IPS-18c (cell line): ENCODE measurements around the gene SPAG16.

Experiments
- H3K4me3 ChIP-seq: 2 replicates; pipeline ENCODE4 v1.7.0; 2013; ENCODE audit warnings: low read depth, mild to moderate bottlenecking, low read length, moderate library complexity; ENCODE audit not compliant: insufficient read depth
- H3K9me3 ChIP-seq: one replicate; pipeline ENCODE4 v1.6.1; 2013; ENCODE audit warnings: mild to moderate bottlenecking, low read length, moderate library complexity; ENCODE audit not compliant: control insufficient read depth, insufficient read depth

Gene SPAG16

DNA sequence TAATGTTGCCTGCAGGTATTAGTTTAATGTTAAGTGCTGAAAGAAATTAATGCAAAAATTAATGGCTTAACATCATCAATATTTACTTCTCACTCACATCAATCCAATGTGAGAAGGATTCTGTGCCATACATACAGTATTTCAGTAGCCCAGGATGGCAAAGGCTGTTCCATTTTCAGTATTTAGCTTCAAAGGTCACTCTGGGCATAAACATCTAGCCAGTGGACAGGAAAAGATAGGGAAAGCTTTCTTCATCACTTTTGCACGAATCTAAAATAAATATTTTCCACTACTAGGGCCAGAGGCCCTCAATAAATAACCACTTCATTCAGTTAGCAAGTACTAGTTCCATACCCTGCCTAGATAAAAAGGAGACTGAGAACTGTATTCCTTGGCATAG, 890.3 kb downstream of the SPAG16 start:
- H3K9me3 ChIP-seq: no peaks in the 10 kb centered on the region
- no peak overlapping the region for H3K4me3 ChIP-seq

- no peaks in the 10 kb centered on the region for H3K9me3 ChIP-seq
- H3K4me3 ChIP-seq: no peak overlapping the region
Measured at GRCh38 chr2:214180071-214180470, 895.8 kb downstream of the SPAG16 start.

GRCh38 chr2:214180686-214181085, 896.4 kb downstream of the SPAG16 start:
- no peak overlapping the region for H3K4me3 ChIP-seq
- H3K9me3 ChIP-seq: no peaks in the 10 kb centered on the region

- Histone ChIP-seq H3K9me3 (no peaks in the 10 kb centered on the region), H3K4me3 (no peak overlapping the region)
Measured at GRCh38 chr2:214184461-214184860, 900.2 kb downstream of the SPAG16 start.

DNA sequence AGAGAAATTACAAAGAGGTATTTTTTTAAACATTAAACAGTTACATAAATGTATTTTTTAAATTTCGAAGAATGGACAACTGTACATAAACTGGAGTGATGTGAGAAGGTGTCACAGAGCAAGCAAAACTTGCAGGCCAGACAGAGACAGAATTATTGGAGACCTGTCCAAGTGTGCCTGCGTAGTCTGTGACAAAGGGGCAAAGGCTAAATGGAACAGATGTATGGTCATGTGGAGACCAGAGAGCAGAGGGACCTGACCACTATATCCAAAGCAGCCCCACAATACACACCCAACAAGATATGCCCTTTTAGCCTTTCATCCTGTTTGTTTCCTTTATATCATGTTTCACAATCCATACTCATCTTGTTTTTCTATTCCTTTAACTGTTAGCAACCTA, 901.3 kb downstream of the SPAG16 start:
- no peak overlapping the region for H3K4me3 ChIP-seq
- H3K9me3 ChIP-seq: no peaks in the 10 kb centered on the region

DNA sequence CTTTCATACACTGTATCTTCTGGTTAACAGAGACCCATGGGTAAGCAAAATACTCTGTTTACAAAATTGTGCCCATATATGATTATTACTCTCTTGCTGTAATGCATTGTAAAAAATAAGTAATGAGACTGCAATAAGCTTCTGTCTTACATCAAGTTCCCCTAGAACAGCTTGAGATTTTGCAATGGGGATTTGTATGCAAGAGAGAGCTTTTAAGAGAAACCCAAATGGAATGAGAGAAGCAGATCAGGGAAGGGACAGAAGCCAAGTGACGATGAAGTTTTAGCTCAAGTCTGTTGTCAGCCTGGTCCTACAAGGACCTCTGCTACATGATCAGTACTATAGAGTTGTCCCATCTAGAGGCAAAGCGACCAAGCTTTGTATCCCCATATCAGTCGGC, 908.4 kb downstream of the SPAG16 start:
- no peaks in the 10 kb centered on the region for H3K9me3 ChIP-seq
- H3K4me3 ChIP-seq: no peak overlapping the region

- H3K9me3 ChIP-seq: no peaks in the 10 kb centered on the region
- no peak overlapping the region for H3K4me3 ChIP-seq
Measured at GRCh38 chr2:214193943-214194342, 909.7 kb downstream of the SPAG16 start.

- no peaks in the 10 kb centered on the region for H3K9me3 ChIP-seq
- no peak overlapping the region for H3K4me3 ChIP-seq
Measured at GRCh38 chr2:214196260-214196659, 912.0 kb downstream of the SPAG16 start.

DNA sequence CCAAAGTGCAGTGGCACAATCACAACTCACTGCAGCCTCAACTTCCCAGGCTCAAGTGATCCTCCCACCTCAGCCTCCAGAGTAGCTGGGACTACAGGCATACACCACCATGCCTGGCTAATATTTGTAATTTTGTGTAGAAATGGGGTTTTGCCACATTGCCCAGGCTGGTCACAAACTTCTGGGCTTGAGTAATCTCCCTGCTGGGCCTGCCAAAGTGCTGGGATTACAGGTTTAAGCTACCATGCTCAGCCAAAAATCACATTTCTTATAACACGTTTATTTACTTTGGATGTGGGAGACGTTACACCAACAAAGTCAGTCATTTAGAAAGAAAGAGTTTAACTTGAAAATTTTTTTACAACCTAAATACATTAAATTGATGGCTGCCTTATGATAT, 917.6 kb downstream of the SPAG16 start:
- no peak overlapping the region for H3K4me3 ChIP-seq
- peaks cover 2% of the 10 kb centered on the region for H3K9me3 ChIP-seq

DNA sequence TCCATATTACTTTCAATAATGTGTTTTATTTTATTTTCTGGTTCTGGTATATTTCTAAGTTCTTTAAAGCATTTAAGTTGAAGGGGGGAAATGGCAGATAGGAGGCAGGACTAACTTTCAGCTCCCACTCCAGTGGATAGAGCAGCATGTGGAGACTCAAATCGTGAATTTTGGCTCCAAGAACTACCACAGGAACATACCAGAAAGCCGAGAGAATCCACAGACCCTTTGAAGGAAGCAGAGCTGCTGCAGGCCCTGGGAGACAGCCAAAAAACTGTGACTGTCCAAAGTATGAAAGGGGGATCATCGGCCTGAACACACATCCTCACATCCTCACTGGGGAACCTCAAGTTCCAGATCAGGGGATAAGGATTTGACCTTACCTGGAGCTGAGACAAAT, 919.0 kb downstream of the SPAG16 start:
- no peak overlapping the region for H3K4me3 ChIP-seq
- peaks cover 2% of the 10 kb centered on the region for H3K9me3 ChIP-seq

DNA sequence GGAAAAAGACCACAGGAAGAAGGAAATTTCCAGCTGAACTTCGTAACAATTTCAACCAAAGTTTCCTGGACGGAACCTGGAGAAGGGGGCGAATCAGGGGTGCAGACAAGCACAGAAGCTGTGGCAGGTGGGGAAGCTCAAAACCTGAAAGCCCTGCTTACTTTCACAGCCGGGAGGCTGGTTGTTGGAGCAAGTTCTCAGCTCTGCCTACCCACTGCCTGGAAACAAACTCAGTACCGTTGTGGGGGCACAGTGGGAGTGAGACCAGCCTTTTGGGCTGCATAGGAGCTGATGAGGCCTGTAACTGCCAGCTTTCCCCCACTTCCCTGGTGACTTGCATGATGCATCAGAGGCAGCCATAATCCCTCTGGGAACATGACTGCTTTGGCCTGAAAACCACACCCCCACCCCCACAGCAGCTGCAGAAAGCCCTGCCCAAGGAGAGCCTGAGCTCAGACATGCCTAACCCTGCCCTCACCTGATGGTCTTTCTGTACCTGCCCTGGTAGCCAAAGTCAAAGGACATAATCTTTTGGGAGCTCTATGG, 919.6 kb downstream of the SPAG16 start:
- no peak overlapping the region for H3K4me3 ChIP-seq

GRCh38 chr2:214215107-214215506, 930.8 kb downstream of the SPAG16 start:
- H3K9me3 ChIP-seq: no peaks in the 10 kb centered on the region
- no peak overlapping the region for H3K4me3 ChIP-seq

More for the DNA sequence above, 919.6 kb downstream of the SPAG16 start:
- H3K9me3 ChIP-seq: peaks cover 2% of the 10 kb centered on the region

DNA sequence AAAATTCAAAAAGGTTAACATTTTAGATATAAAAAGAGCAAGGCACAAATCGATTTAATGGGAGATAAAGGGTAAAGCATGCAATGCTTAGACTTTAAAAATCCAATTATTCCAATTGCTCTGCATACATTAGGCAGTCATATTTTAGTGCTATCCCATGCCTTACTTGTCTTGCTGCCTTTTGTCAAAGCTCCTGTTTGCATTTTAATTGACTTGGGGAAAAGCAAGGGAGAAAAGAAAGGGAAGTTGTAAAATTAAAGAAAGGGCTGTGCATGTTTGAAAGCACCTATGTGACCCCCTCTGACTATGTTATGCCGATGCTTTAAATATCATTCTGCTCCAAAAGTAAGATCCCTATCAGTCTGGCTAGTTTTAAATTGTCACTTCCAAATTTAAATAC, 932.9 kb downstream of the SPAG16 start:
- Histone ChIP-seq H3K4me3 (no peak overlapping the region), H3K9me3 (no peaks in the 10 kb centered on the region)

- no peak overlapping the region for H3K4me3 ChIP-seq
Measured at GRCh38 chr2:214217599-214217998, 933.3 kb downstream of the SPAG16 start.

DNA sequence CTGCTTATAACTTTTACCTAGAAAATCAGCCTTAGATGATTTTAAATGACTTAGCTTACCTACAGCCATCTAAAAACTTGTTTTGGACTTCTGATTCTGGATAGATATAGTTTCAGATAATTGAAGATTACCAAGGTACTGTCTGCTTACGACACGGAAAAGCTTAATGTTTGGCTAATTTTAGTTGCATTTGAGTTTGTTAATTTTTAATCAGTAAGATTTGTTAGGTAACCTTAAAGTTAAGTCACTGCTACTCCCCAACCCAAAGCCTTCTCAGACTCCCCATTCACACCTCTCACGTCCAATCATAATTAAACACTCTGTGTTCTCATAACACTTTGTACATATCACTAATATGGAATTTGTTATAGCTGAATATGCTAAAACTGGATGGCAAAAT, 936.0 kb downstream of the SPAG16 start:
- Histone ChIP-seq H3K9me3 (no peaks in the 10 kb centered on the region), H3K4me3 (no peak overlapping the region)

More at GRCh38 chr2:214217599-214217998, 933.3 kb downstream of the SPAG16 start:
- H3K9me3 ChIP-seq: no peaks in the 10 kb centered on the region

DNA sequence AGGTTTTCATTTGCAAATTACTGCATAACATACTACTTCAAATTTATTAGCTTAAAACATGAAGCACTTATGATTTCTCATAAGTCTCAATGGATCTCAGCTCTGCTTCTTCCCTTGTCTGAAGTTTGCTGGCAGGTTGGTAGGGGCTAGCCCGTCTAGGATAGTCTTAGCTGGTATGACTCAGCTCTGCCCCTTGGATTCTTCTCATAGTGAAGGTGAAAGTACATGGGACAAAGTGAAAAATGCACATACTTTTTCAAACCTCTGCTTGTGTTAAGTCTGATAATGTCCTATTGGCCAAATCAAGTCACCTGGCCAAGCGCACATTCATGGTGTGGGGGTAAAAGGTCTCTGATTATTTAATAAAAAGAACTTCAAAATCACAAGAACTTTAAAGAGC, 941.8 kb downstream of the SPAG16 start:
- H3K9me3 ChIP-seq: no peaks in the 10 kb centered on the region
- no peak overlapping the region for H3K4me3 ChIP-seq

DNA sequence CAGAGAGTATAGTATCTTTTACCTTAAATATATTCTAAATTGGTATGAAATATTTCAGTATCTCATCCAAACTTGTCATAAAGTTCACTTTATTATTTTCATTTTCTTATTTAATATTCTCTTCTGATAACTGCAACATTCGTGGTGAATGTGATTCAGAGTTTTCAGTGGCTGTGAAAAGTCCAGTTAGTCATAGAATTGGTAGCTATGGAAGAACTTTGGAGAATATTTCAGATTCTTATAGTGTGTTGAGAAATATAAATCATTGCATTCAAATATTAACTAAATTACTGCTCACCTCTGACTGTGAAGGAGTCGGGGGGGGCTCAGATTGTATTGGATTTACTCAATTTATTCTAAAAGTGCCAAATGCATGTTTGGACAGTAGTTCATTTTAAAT, 948.0 kb downstream of the SPAG16 start:
- Histone ChIP-seq H3K9me3 (no peaks in the 10 kb centered on the region), H3K4me3 (no peak overlapping the region)

GRCh38 chr2:214233164-214233563, 948.9 kb downstream of the SPAG16 start:
- no peak overlapping the region for H3K4me3 ChIP-seq
- H3K9me3 ChIP-seq: no peaks in the 10 kb centered on the region

DNA sequence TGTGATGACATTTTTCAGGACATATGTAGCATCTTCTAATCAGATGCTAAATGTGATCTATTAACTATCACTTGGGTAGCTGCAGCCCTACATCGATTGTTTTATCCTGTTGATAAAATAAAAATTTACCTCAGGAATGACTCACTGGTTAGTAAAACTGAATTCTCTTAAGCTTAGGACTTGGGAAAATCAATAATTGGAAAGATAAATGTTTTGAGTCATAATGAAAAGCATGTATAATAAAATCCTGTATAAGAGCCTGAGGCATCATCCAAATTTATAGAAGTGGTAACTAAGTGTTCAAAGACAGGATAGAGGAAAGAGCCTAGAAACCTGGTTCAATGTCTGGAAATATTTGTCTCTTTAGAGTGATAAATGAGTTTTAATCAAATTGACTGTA, 958.5 kb downstream of the SPAG16 start:
- Histone ChIP-seq H3K4me3 (no peak overlapping the region), H3K9me3 (no peaks in the 10 kb centered on the region)
